HG03175 (cell line): ENCODE measurements around the gene C17orf50.

ENCODE experiments used
- ATAC-seq: cut with Tn5 transposase; IDR thresholded peaks from one replicate; pipeline ENCODE4 v1.9.1; 2021; ENCODE audit warnings: mild to moderate bottlenecking, moderate library complexity; ENCODE audit not compliant: unreplicated experiment

The C17orf50 gene

GRCh38 chr17:35760587-35760986 is at the start of gene C17orf50:
TSS of gene C17orf50 (plus strand) at chr17:35760887. CDS start at chr17:35760942, 55 bp downstream.
- no peak for ATAC-seq

- no peak for ATAC-seq
Measured at GRCh38 chr17:35710950-35711349, 49.7 kb upstream of the C17orf50 start.

GRCh38 chr17:35713069-35713728 is 47.5 kb upstream of the C17orf50 start:
- ATAC-seq: no peak

GRCh38 chr17:35714988-35715387 is 45.7 kb upstream of the C17orf50 start:
- no peak for ATAC-seq

- ATAC-seq: no peak
Measured at GRCh38 chr17:35715416-35715815, 45.3 kb upstream of the C17orf50 start.

GRCh38 chr17:35716173-35716572 is 44.5 kb upstream of the C17orf50 start:
- ATAC-seq: no peak

- no peak for ATAC-seq
Measured at GRCh38 chr17:35716897-35717465, 43.7 kb upstream of the C17orf50 start.

GRCh38 chr17:35717475-35717874 is 43.2 kb upstream of the C17orf50 start:
- no peak for ATAC-seq

- no peak for ATAC-seq
Measured at GRCh38 chr17:35723735-35724134, 37.0 kb upstream of the C17orf50 start.

- ATAC-seq: no peak
Measured at GRCh38 chr17:35725058-35725457, 35.6 kb upstream of the C17orf50 start.

GRCh38 chr17:35725802-35726126 is 34.9 kb upstream of the C17orf50 start:
- ATAC-seq: no peak

GRCh38 chr17:35726127-35726952 is 34.3 kb upstream of the C17orf50 start:
- ATAC-seq: no peak

- ATAC-seq: no peak
Measured at GRCh38 chr17:35726953-35727460, 33.7 kb upstream of the C17orf50 start.

GRCh38 chr17:35727635-35728034 is 33.1 kb upstream of the C17orf50 start:
- no peak for ATAC-seq

- ATAC-seq: no peak
Measured at GRCh38 chr17:35728551-35728950, 32.1 kb upstream of the C17orf50 start.

- ATAC-seq: no peak
Measured at GRCh38 chr17:35729405-35729833, 31.3 kb upstream of the C17orf50 start.

GRCh38 chr17:35730400-35731005 is 30.2 kb upstream of the C17orf50 start:
- no peak for ATAC-seq

- no peak for ATAC-seq
Measured at GRCh38 chr17:35731239-35731916, 29.3 kb upstream of the C17orf50 start, which contains the start of gene RASL10B. TSS of gene RASL10B (plus strand) at chr17:35731639. CDS start at chr17:35735185, 3,546 bp downstream.

- ATAC-seq: no peak
Measured at GRCh38 chr17:35731917-35732805, 28.5 kb upstream of the C17orf50 start.

GRCh38 chr17:35732806-35733136 is 27.9 kb upstream of the C17orf50 start:
- no peak for ATAC-seq
